PC-3 (cell line): Measurements from ENCODE around the gene GIPC3. TPM values are rescaled to one million over a fixed set of nuclear protein-coding genes. Genes with fewer than 3 reads are reported as not detected.

Experiments
- ATAC-seq: fragments of 200-7000 bp; cut with Tn5 transposase; 2 replicates; pipeline ENCODE4 v1.9.1; 2020; ENCODE audit warnings: mild to moderate bottlenecking, moderate library complexity
- BruUV-seq: library from RNA; stranded (reverse); fragments of 400-500 nt; replicated peaks from 2 replicates; lab custom pipeline; 2021; lab: Mats Ljungman, UMichigan
- CTCF ChIA-PET: fragments of 300-600 bp; sonication (Branson Sonifier 250); formaldehyde crosslinking; loops from one replicate; lab custom pipeline; 2022; ENCODE audit warnings: antibody characterized with exemption; lab: Charles Lee
- POLR2A ChIA-PET: fragments of 300-600 bp; sonication (Branson Sonifier 250); formaldehyde crosslinking; loops from one replicate; lab custom pipeline; 2022; ENCODE audit warnings: antibody characterized with exemption; ENCODE audit not compliant: unreplicated experiment; lab: Charles Lee
- DNase-seq: peaks from one replicate; pipeline ENCODE4 v3.0.0-alpha.2; 2015
- H2AFZ ChIP-seq: fragments of 300-600 bp; sonication (generic); 2 replicates; pipeline ENCODE4 v1.6.0; 2016; ENCODE audit warnings: antibody characterized with exemption, low read length
- H3F3A ChIP-seq: fragments of 300-600 bp; sonication (generic); one replicate; pipeline ENCODE4 v1.6.0; 2017; ENCODE audit warnings: antibody characterized with exemption, low read length, control low read depth, mild to moderate bottlenecking; ENCODE audit not compliant: unreplicated experiment
- H3K27ac ChIP-seq: fragments of 300-600 bp; sonication (generic); 2 replicates; pipeline ENCODE4 v1.5.1; 2016; ENCODE audit warnings: mild to moderate bottlenecking, low read length
- H3K27me3 ChIP-seq: fragments of 300-600 bp; sonication (generic); 2 replicates; pipeline ENCODE4 v1.6.1; 2016; ENCODE audit warnings: low read length, mixed read lengths
- H3K36me3 ChIP-seq: fragments of 300-600 bp; sonication (generic); 2 replicates; pipeline ENCODE4 v1.6.1; 2016; ENCODE audit warnings: low read depth, mixed run types, low read length, mixed read lengths
- H3K4me1 ChIP-seq: fragments of 300-600 bp; sonication (generic); 2 replicates; pipeline ENCODE4 v1.5.1; 2016; ENCODE audit warnings: low read length; ENCODE audit not compliant: insufficient read depth
- H3K4me2 ChIP-seq: fragments of 300-600 bp; sonication (generic); 2 replicates; pipeline ENCODE4 v1.6.0; 2016; ENCODE audit warnings: low read length
- H3K4me3 ChIP-seq: fragments of 300-600 bp; sonication (generic); 2 replicates; pipeline ENCODE4 v1.5.1; 2016; ENCODE audit warnings: mild to moderate bottlenecking, low read length, mixed read lengths
- H3K79me2 ChIP-seq: fragments of 300-600 bp; sonication (generic); 2 replicates; pipeline ENCODE4 v1.6.1; 2017; ENCODE audit warnings: low read length, mixed read lengths
- H3K9ac ChIP-seq: fragments of 300-600 bp; sonication (generic); 2 replicates; pipeline ENCODE4 v1.6.0; 2016; ENCODE audit warnings: mild to moderate bottlenecking, low read length
- H3K9me2 ChIP-seq: fragments of 300-600 bp; sonication (generic); replicated peaks from 2 replicates; pipeline ENCODE4 v1.6.1; 2016; ENCODE audit warnings: mixed run types, low read length, mixed read lengths
- H3K9me3 ChIP-seq: fragments of 300-600 bp; sonication (generic); 2 replicates; pipeline ENCODE4 v1.6.1; 2016; ENCODE audit warnings: low read length, mixed read lengths
- H4K20me1 ChIP-seq: fragments of 300-600 bp; sonication (generic); 2 replicates; pipeline ENCODE4 v1.6.1; 2016; ENCODE audit warnings: low read length, mixed read lengths
- CTCF ChIP-seq: fragments of 300-600 bp; sonication (generic); conservative IDR thresholded peaks from 2 replicates; pipeline ENCODE4 v1.5.1; 2017; ENCODE audit warnings: antibody characterized with exemption, low read depth, mild to moderate bottlenecking, low read length
- EZH2 ChIP-seq: fragments of 300-600 bp; sonication (generic); IDR thresholded peaks from one replicate; pipeline ENCODE4 v1.6.1; 2017; ENCODE audit warnings: antibody characterized with exemption, mild to moderate bottlenecking, low read length; ENCODE audit not compliant: unreplicated experiment
- EZH2phosphoT487 ChIP-seq: fragments of 300-600 bp; sonication (generic); IDR thresholded peaks from 2 replicates; pipeline ENCODE4 v1.6.1; 2018; ENCODE audit warnings: mild to moderate bottlenecking, antibody characterized with exemption, low read length, borderline replicate concordance
- intact Hi-C: fragments of 100-400 bp; cut with micrococcal nuclease; formaldehyde crosslinking; loops from 2 replicates; pipeline ENCODE4 v1.9.0; 2023
- total RNA-seq: library from RNA; depleted of rRNA; stranded (reverse); fragments of >200 nt; gene quantifications from 2 replicates; pipeline ENCODE4 v1.2.3, GENCODE V29; 2014

The GIPC3 gene
- total RNA-seq, 1 experiment from 2014 or later: 0.18 TPM

- no peak overlapping the region for H3K9ac ChIP-seq
- no peaks in the 10 kb centered on the region for H3K9me3 ChIP-seq
- H3K79me2 ChIP-seq: peaks cover 12% of the 10 kb centered on the region
- H3K4me1 ChIP-seq: peaks cover 11% of the 10 kb centered on the region
- no peak for DNase-seq
- BruUV-seq: no TSS peak
- no peak for ATAC-seq
- POLR2A ChIA-PET: no interaction called here
- peaks cover 3% of the 10 kb centered on the region for H3K36me3 ChIP-seq
- H3K4me3 ChIP-seq: no peak overlapping the region
- intact Hi-C loops: no loop called here
- H3K27ac ChIP-seq: no peak overlapping the region
- no peaks in the 10 kb centered on the region for H3K9me2 ChIP-seq
- CTCF ChIA-PET: no interaction called here
- H3K27me3 ChIP-seq: no peaks in the 10 kb centered on the region
- TF ChIP-seq EZH2: no peak
- TF ChIP-seq EZH2phosphoT487: no peak
- no peak for TF ChIP-seq CTCF
- no peaks in the 10 kb centered on the region for H4K20me1 ChIP-seq
- no peak overlapping the region for H2AFZ ChIP-seq
- H3K4me2 ChIP-seq: no peak overlapping the region
- no peaks in the 10 kb centered on the region for H3F3A ChIP-seq
These were observed 8.4 kb upstream of the GIPC3 start for GRCh38 chr19:3576696-3577443.

GRCh38 chr19:3577723-3578344, 7.4 kb upstream of the GIPC3 start:
- intact Hi-C loops: no loop called here
- Histone ChIP-seq H3K9ac (no peak overlapping the region), H3K27me3 (no peaks in the 10 kb centered on the region), H3F3A (no peaks in the 10 kb centered on the region), H3K79me2 (peaks cover 12% of the 10 kb centered on the region), H3K4me1 (peaks cover 8% of the 10 kb centered on the region; the same call in 1 of the 2 replicates), H3K9me2 (no peaks in the 10 kb centered on the region), H3K4me2 (no peak overlapping the region), H4K20me1 (no peaks in the 10 kb centered on the region), H2AFZ (no peak overlapping the region), H3K36me3 (peaks cover 3% of the 10 kb centered on the region), H3K4me3 (no peak overlapping the region), H3K9me3 (no peaks in the 10 kb centered on the region), H3K27ac (no peak overlapping the region)
- no TSS peak for BruUV-seq
- TF ChIP-seq CTCF: no peak
- no peak for TF ChIP-seq EZH2
- no peak for TF ChIP-seq EZH2phosphoT487
- ATAC-seq (no peak), DNase-seq (no peak)
- CTCF ChIA-PET: no interaction called here
- POLR2A ChIA-PET: no interaction called here

- TF ChIP-seq CTCF (no peak), EZH2phosphoT487 (no peak), EZH2 (no peak)
- intact Hi-C loops: no loop called here
- H3K9me2 ChIP-seq: no peaks in the 10 kb centered on the region
- H3K4me2 ChIP-seq: no peak overlapping the region
- H3K27ac ChIP-seq: no peak overlapping the region
- ATAC-seq (no peak), DNase-seq (no peak)
- CTCF ChIA-PET: no interaction called here
- BruUV-seq: TSS peak; percentile 34
- POLR2A ChIA-PET: no interaction called here
- H4K20me1 ChIP-seq: no peaks in the 10 kb centered on the region
- no peak overlapping the region for H2AFZ ChIP-seq
- peaks cover 7% of the 10 kb centered on the region for H3K79me2 ChIP-seq
- H3F3A ChIP-seq: no peaks in the 10 kb centered on the region
- no peak overlapping the region for H3K4me3 ChIP-seq
- H3K9ac ChIP-seq: no peak overlapping the region
- peaks cover 3% of the 10 kb centered on the region for H3K36me3 ChIP-seq
- H3K27me3 ChIP-seq: no peaks in the 10 kb centered on the region
- no peaks in the 10 kb centered on the region for H3K9me3 ChIP-seq
- peaks cover 8% of the 10 kb centered on the region; the same call in 1 of the 2 replicates for H3K4me1 ChIP-seq
These were observed 6.9 kb upstream of the GIPC3 start for GRCh38 chr19:3578390-3578789.
